Measurements from ENCODE around the gene MRPL49.
A peak's percentile ranks its signal among the peaks of the same experiment; 100 is the strongest.

Gene MRPL49

GRCh38 chr11:65121865-65122696 lies at the start of gene MRPL49, which contains the start of gene FAU:
Gene MRPL49, plus strand, starts transcription at chr11:65122321. Its CDS starts 26 bp downstream, at chr11:65122347.
Gene FAU, minus strand, starts transcription at chr11:65122134. Its CDS starts 321 bp downstream, at chr11:65121813.
- DNase-seq: peak; percentile 97

GRCh38 chr11:65072631-65072966 lies 49.5 kb upstream of the MRPL49 start:
- DNase-seq: no peak

- DNase-seq: peak; percentile 35
Measured at GRCh38 chr11:65077451-65077850, 44.7 kb upstream of the MRPL49 start.

- no peak for DNase-seq
Measured at GRCh38 chr11:65078151-65078550, 44.0 kb upstream of the MRPL49 start.

- DNase-seq: no peak
Measured at GRCh38 chr11:65078786-65079342, 43.3 kb upstream of the MRPL49 start.

- no peak for DNase-seq
Measured at GRCh38 chr11:65083134-65083833, 38.8 kb upstream of the MRPL49 start.

GRCh38 chr11:65083834-65084597 lies 38.1 kb upstream of the MRPL49 start, which contains the start of the genes CDCA5 and ZFPL1:
Gene CDCA5, minus strand, starts transcription at chr11:65084040. Its CDS starts 62 bp downstream, at chr11:65083978.
Gene ZFPL1, plus strand, starts transcription at chr11:65084222. Its CDS starts 477 bp downstream, at chr11:65084699.
- peak; percentile 97 for DNase-seq

GRCh38 chr11:65084598-65085375 lies 37.3 kb upstream of the MRPL49 start:
- no peak for DNase-seq

GRCh38 chr11:65085446-65085845 lies 36.7 kb upstream of the MRPL49 start:
- DNase-seq: no peak

GRCh38 chr11:65086809-65087208 lies 35.3 kb upstream of the MRPL49 start:
- DNase-seq: no peak

- DNase-seq: no peak
Measured at GRCh38 chr11:65087216-65087615, 34.9 kb upstream of the MRPL49 start.

- no peak for DNase-seq
Measured at GRCh38 chr11:65087827-65088226, 34.3 kb upstream of the MRPL49 start.

- DNase-seq: no peak
Measured at GRCh38 chr11:65089621-65090020, 32.5 kb upstream of the MRPL49 start.

- DNase-seq: no peak
Measured at GRCh38 chr11:65090628-65091027, 31.5 kb upstream of the MRPL49 start.

- no peak for DNase-seq
Measured at GRCh38 chr11:65095427-65095826, 26.7 kb upstream of the MRPL49 start.

GRCh38 chr11:65095974-65096806 lies 25.9 kb upstream of the MRPL49 start, which contains the start of gene VPS51:
Gene VPS51, plus strand, starts transcription at chr11:65096214. Its CDS starts 37 bp downstream, at chr11:65096251.
- peak; percentile 86 for DNase-seq

- DNase-seq: no peak
Measured at GRCh38 chr11:65096926-65097325, 25.2 kb upstream of the MRPL49 start.

GRCh38 chr11:65100674-65101350 lies 21.3 kb upstream of the MRPL49 start:
- DNase-seq: no peak

- DNase-seq: no peak
Measured at GRCh38 chr11:65102142-65103095, 19.7 kb upstream of the MRPL49 start.

All from NCI-H2171 (cell line).